BLaER1 treated with 17β-estradiol and CSF1 and Interleukin-3, amounts not matched to agents 10 nM and 100 nM (cell line): Measurements from ENCODE around the gene ADAMTS17.
A peak's percentile ranks its signal among the peaks of the same experiment; 100 is the strongest.
"Not testable (repeated sequence)": the region's sequence is repeated elsewhere in the genome, so short reads cannot be mapped to it uniquely, and the experiment has no call there.

Experiments used
- H3K27ac ChIP-seq, 11 experiments: shearing (Covaris generic); formaldehyde crosslinking; 2 replicates each; pipeline ENCODE4 v1.8.1; 2022
- H3K27me3 ChIP-seq, 11 experiments: shearing (Covaris generic); formaldehyde crosslinking; 2 replicates each; pipeline ENCODE4 v1.8.1; 2022
- H3K36me3 ChIP-seq, 11 experiments: shearing (Covaris generic); formaldehyde crosslinking; 2 replicates each; pipeline ENCODE4 v1.8.1; 2022
- H3K4me1 ChIP-seq, 10 experiments: shearing (Covaris generic); formaldehyde crosslinking; 2 replicates each; pipeline ENCODE4 v1.8.1; 2022
- H3K4me2 ChIP-seq, 11 experiments: shearing (Covaris generic); formaldehyde crosslinking; 2 replicates each; pipeline ENCODE4 v1.8.1; 2022
- H3K4me3 ChIP-seq, 10 experiments: shearing (Covaris generic); formaldehyde crosslinking; 2 replicates each; pipeline ENCODE4 v1.8.1; 2022
- H3K9ac ChIP-seq, 11 experiments: shearing (Covaris generic); formaldehyde crosslinking; 2 replicates each; pipeline ENCODE4 v1.8.1; 2022
- H3K9me3 ChIP-seq, 11 experiments: shearing (Covaris generic); formaldehyde crosslinking; replicated peaks in 1 of 11; 2 replicates each; pipeline ENCODE4 v1.8.1; 2022
- H4K20me1 ChIP-seq, 11 experiments: shearing (Covaris generic); formaldehyde crosslinking; 2 replicates each; pipeline ENCODE4 v1.8.1; 2022
- Cebpa-rat ChIP-seq, 11 experiments: shearing (Covaris generic); IDR thresholded peaks; 2 replicates each; pipeline ENCODE4 v1.8.1; 2022

ADAMTS17 gene

GRCh38 chr15:100090411-100090810 is 251.4 kb downstream of the ADAMTS17 start:
- Histone ChIP-seq H3K36me3 (0 out of 22 replicates have a peak, but pooled peaks cover 0 to 4% (median 0%) of the 10 kb centered on the region in 11 experiments), H3K9me3 (peaks cover 0 to 15% (median 0%) of the 10 kb centered on the region in 11 experiments; a peak in 2 of 22 replicates), H4K20me1 (no peaks in the 10 kb centered on the region), H3K4me3 (no peak overlapping the region), H3K9ac (no peak overlapping the region), H3K27me3 (peaks cover 0 to 71% (median 0%) of the 10 kb centered on the region in 11 experiments; a peak in 5 of 22 replicates), H3K4me2 (no peak overlapping the region), H3K4me1 (peaks cover 0 to 10% (median 5%) of the 10 kb centered on the region in 10 experiments; a peak in 10 of 20 replicates), H3K27ac (no peak overlapping the region)
- TF ChIP-seq Cebpa-rat (IDR thresholded peaks at IDR 0.05): no peak

- not testable (repeated sequence) for H3K4me3 ChIP-seq, H3K27ac ChIP-seq, H3K9ac ChIP-seq, H4K20me1 ChIP-seq, H3K36me3 ChIP-seq
- Histone ChIP-seq H3K4me2 (peak overlapping the region in 1 of 11 experiments; percentile 55; a peak in 1 of 22 replicates), H3K27me3 (peaks cover 0 to 78% (median 0%) of the 10 kb centered on the region in 11 experiments; a peak in 7 of 22 replicates), H3K4me1 (peaks cover 4 to 20% (median 12%) of the 10 kb centered on the region in 10 experiments; a peak in 18 of 20 replicates), H3K9me3 (peaks cover 0 to 41% (median 5%) of the 10 kb centered on the region in 11 experiments; a peak in 12 of 22 replicates)
Observed at GRCh38 chr15:100084042-100084821, 257.5 kb downstream of the ADAMTS17 start.

GRCh38 chr15:100083572-100083971 is 258.2 kb downstream of the ADAMTS17 start:
- Histone ChIP-seq H4K20me1 (peaks cover 0 to 8% (median 0%) of the 10 kb centered on the region in 11 experiments; a peak in 1 of 22 replicates), H3K36me3 (no peaks in the 10 kb centered on the region), H3K27ac (no peak overlapping the region), H3K9me3 (peaks cover 0 to 38% (median 5%) of the 10 kb centered on the region in 11 experiments; a peak in 12 of 22 replicates), H3K4me3 (no peak overlapping the region), H3K4me1 (peaks cover 10 to 20% (median 15%) of the 10 kb centered on the region in 10 experiments; a peak in 19 of 20 replicates), H3K27me3 (peaks cover 0 to 82% (median 0%) of the 10 kb centered on the region in 11 experiments; a peak in 7 of 22 replicates), H3K4me2 (peak overlapping the region in 4 of 11 experiments; percentile 9 to 55 (median 38); a peak in 7 of 22 replicates), H3K9ac (no peak overlapping the region)
- no peak for TF ChIP-seq Cebpa-rat (IDR thresholded peaks at IDR 0.05)

- H3K4me1 ChIP-seq: peaks cover 12 to 20% (median 16%) of the 10 kb centered on the region in 10 experiments; a peak in 19 of 20 replicates
- H3K36me3 ChIP-seq: no peaks in the 10 kb centered on the region
- H3K9me3 ChIP-seq: peaks cover 0 to 31% (median 5%) of the 10 kb centered on the region in 11 experiments; a peak in 12 of 22 replicates
- peaks cover 0 to 89% (median 0%) of the 10 kb centered on the region in 11 experiments; a peak in 7 of 22 replicates for H3K27me3 ChIP-seq
- H3K4me2 ChIP-seq: peak overlapping the region in 7 of 11 experiments; percentile 9 to 55 (median 41); a peak in 13 of 22 replicates
- no peak overlapping the region for H3K27ac ChIP-seq
- no peak overlapping the region for H3K4me3 ChIP-seq
- no peak for TF ChIP-seq Cebpa-rat (IDR thresholded peaks at IDR 0.05)
- no peak overlapping the region for H3K9ac ChIP-seq
- peaks cover 0 to 8% (median 0%) of the 10 kb centered on the region in 11 experiments; a peak in 1 of 22 replicates for H4K20me1 ChIP-seq
Observed at GRCh38 chr15:100082761-100083402, 258.9 kb downstream of the ADAMTS17 start.

GRCh38 chr15:100081454-100081853 is 260.3 kb downstream of the ADAMTS17 start:
- H3K4me1 ChIP-seq: peaks cover 12 to 20% (median 16%) of the 10 kb centered on the region in 10 experiments; a peak in 19 of 20 replicates

GRCh38 chr15:100078511-100079220 is 263.1 kb downstream of the ADAMTS17 start:
- H3K27ac ChIP-seq: no peak overlapping the region
- TF ChIP-seq Cebpa-rat (IDR thresholded peaks at IDR 0.05): no peak

More at GRCh38 chr15:100081454-100081853, 260.3 kb downstream of the ADAMTS17 start:
- H3K4me3 ChIP-seq: no peak overlapping the region
- no peak for TF ChIP-seq Cebpa-rat (IDR thresholded peaks at IDR 0.05)
- peaks cover 0 to 8% (median 0%) of the 10 kb centered on the region in 11 experiments; a peak in 1 of 22 replicates for H4K20me1 ChIP-seq
- H3K9ac ChIP-seq: no peak overlapping the region
- no peak overlapping the region for H3K4me2 ChIP-seq
- H3K27ac ChIP-seq: no peak overlapping the region
- peaks cover 0 to 89% (median 0%) of the 10 kb centered on the region in 11 experiments; a peak in 7 of 22 replicates for H3K27me3 ChIP-seq
- H3K36me3 ChIP-seq: no peaks in the 10 kb centered on the region
- H3K9me3 ChIP-seq: peaks cover 0 to 31% (median 5%) of the 10 kb centered on the region in 11 experiments; a peak in 12 of 22 replicates

GRCh38 chr15:100075229-100075628 is 266.5 kb downstream of the ADAMTS17 start:
- no peak for TF ChIP-seq Cebpa-rat (IDR thresholded peaks at IDR 0.05)
- H3K4me3 ChIP-seq: no peak overlapping the region
- H4K20me1 ChIP-seq: no peaks in the 10 kb centered on the region; a peak in 1 of 22 replicates
- H3K4me1 ChIP-seq: peaks cover 0 to 27% (median 10%) of the 10 kb centered on the region in 10 experiments; a peak in 9 of 20 replicates
- H3K27me3 ChIP-seq: peaks cover 0 to 58% (median 0%) of the 10 kb centered on the region in 11 experiments; a peak in 7 of 22 replicates
- no peak overlapping the region for H3K27ac ChIP-seq
- no peaks in the 10 kb centered on the region for H3K36me3 ChIP-seq
- no peak overlapping the region for H3K9ac ChIP-seq
- peak overlapping the region in 4 of 11 experiments; percentile 25 to 46 (median 33); a peak in 6 of 22 replicates for H3K4me2 ChIP-seq
- H3K9me3 ChIP-seq: peaks cover 0 to 10% (median 4%) of the 10 kb centered on the region in 11 experiments; a peak in 5 of 22 replicates

More at GRCh38 chr15:100078511-100079220, 263.1 kb downstream of the ADAMTS17 start:
- peaks cover 16 to 27% (median 20%) of the 10 kb centered on the region in 10 experiments; a peak in 19 of 20 replicates for H3K4me1 ChIP-seq
- H4K20me1 ChIP-seq: peaks cover 0 to 8% (median 0%) of the 10 kb centered on the region in 11 experiments; a peak in 1 of 22 replicates
- H3K36me3 ChIP-seq: no peaks in the 10 kb centered on the region
- peak overlapping the region in 2 of 11 experiments; percentile 0 to 28; a peak in 3 of 22 replicates for H3K4me2 ChIP-seq
- no peak overlapping the region for H3K4me3 ChIP-seq
- peaks cover 0 to 92% (median 0%) of the 10 kb centered on the region in 11 experiments; a peak in 7 of 22 replicates for H3K27me3 ChIP-seq
- H3K9ac ChIP-seq: no peak overlapping the region
- H3K9me3 ChIP-seq: peaks cover 0 to 12% (median 0%) of the 10 kb centered on the region in 11 experiments; a peak in 4 of 22 replicates

GRCh38 chr15:100073982-100074381 is 267.8 kb downstream of the ADAMTS17 start:
- peaks cover 0 to 8% (median 0%) of the 10 kb centered on the region in 11 experiments; a peak in 2 of 22 replicates for H3K9me3 ChIP-seq

GRCh38 chr15:100066521-100067280 is 275.1 kb downstream of the ADAMTS17 start:
- not testable (repeated sequence) for H3K36me3 ChIP-seq, H3K27ac ChIP-seq, H3K9ac ChIP-seq, H4K20me1 ChIP-seq, H3K4me1 ChIP-seq, H3K4me2 ChIP-seq, H3K4me3 ChIP-seq
- Histone ChIP-seq H3K27me3 (peaks cover 0 to 30% (median 0%) of the 10 kb centered on the region in 11 experiments; a peak in 3 of 22 replicates), H3K9me3 (peaks cover 6 to 16% (median 10%) of the 10 kb centered on the region in 11 experiments; a peak in 19 of 22 replicates)

More at GRCh38 chr15:100073982-100074381, 267.8 kb downstream of the ADAMTS17 start:
- no peak for TF ChIP-seq Cebpa-rat (IDR thresholded peaks at IDR 0.05)
- Histone ChIP-seq H3K4me3 (no peak overlapping the region), H3K4me2 (no peak overlapping the region), H4K20me1 (no peaks in the 10 kb centered on the region; a peak in 1 of 22 replicates), H3K27ac (no peak overlapping the region), H3K36me3 (no peaks in the 10 kb centered on the region), H3K27me3 (peaks cover 0 to 46% (median 0%) of the 10 kb centered on the region in 11 experiments; a peak in 7 of 22 replicates), H3K9ac (no peak overlapping the region), H3K4me1 (peaks cover 0 to 21% (median 9%) of the 10 kb centered on the region in 10 experiments; a peak in 9 of 20 replicates)
